ENCODE measurements around the gene PXN. TPM values are rescaled to one million over a fixed set of nuclear protein-coding genes. Genes with fewer than 3 reads are reported as not detected.

Gene PXN
- total and polyA plus RNA-seq, 2 of the 13 experiments (the other 11 are each of a cell fraction or from before 2014, with no cell fraction given), result 13.6 to 14.2 TPM

- peak; percentile 12; the same call in 1 of the 2 replicates for TF ChIP-seq ZNF770 (CRISPR knock-in tag; IDR thresholded peaks at IDR 0.05)
- TF ChIP-seq, protein P1, sequence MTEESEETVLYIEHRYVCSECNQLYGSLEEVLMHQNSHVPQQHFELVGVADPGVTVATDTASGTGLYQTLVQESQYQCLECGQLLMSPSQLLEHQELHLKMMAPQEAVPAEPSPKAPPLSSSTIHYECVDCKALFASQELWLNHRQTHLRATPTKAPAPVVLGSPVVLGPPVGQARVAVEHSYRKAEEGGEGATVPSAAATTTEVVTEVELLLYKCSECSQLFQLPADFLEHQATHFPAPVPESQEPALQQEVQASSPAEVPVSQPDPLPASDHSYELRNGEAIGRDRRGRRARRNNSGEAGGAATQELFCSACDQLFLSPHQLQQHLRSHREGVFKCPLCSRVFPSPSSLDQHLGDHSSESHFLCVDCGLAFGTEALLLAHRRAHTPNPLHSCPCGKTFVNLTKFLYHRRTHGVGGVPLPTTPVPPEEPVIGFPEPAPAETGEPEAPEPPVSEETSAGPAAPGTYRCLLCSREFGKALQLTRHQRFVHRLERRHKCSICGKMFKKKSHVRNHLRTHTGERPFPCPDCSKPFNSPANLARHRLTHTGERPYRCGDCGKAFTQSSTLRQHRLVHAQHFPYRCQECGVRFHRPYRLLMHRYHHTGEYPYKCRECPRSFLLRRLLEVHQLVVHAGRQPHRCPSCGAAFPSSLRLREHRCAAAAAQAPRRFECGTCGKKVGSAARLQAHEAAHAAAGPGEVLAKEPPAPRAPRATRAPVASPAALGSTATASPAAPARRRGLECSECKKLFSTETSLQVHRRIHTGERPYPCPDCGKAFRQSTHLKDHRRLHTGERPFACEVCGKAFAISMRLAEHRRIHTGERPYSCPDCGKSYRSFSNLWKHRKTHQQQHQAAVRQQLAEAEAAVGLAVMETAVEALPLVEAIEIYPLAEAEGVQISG (CRISPR knock-in tag; IDR thresholded peaks at IDR 0.05), result 0 out of 2 replicates have a peak, but pooled peaks have one; percentile 24
- TF ChIP-seq EP300 (IDR thresholded peaks at IDR 0.05; ENCODE audit: low read depth in 2 of 2, low read length in 2 of 2), result no peak
- TF ChIP-seq EP300 (CRISPR knock-in tag; IDR thresholded peaks at IDR 0.05; ENCODE audit: borderline replicate concordance), result no peak
- peak; percentile 44; the same call in 1 of the 2 replicates for TF ChIP-seq UBTF (CRISPR knock-in tag; IDR thresholded peaks at IDR 0.05)
- no peak for TF ChIP-seq ZNF3 (CRISPR knock-in tag; IDR thresholded peaks at IDR 0.05)
- no peak for TF ChIP-seq ATRX (CRISPR knock-in tag; IDR thresholded peaks at IDR 0.05; ENCODE audit: borderline replicate concordance)
- TF ChIP-seq MAX (IDR thresholded peaks at IDR 0.05), result peak; percentile 7; the same call in 1 of the 2 replicates
- no peak for TF ChIP-seq GTF2F1 (IDR thresholded peaks at IDR 0.05; ENCODE audit: low read length)
- TF ChIP-seq ZNF263 (CRISPR knock-in tag; IDR thresholded peaks at IDR 0.05), result peak; percentile 98
- no peak for TF ChIP-seq NFKBIZ (CRISPR knock-in tag; IDR thresholded peaks at IDR 0.05)
- 0 out of 2 replicates have a peak, but pooled peaks have one; percentile 27 for TF ChIP-seq PCBP1 (IDR thresholded peaks at IDR 0.05; ENCODE audit: borderline replicate concordance, low read depth, low read length)
- no peak for TF ChIP-seq ZNF451 (CRISPR knock-in tag; IDR thresholded peaks at IDR 0.05)
- TF ChIP-seq HNRNPL (IDR thresholded peaks at IDR 0.05; ENCODE audit: low read depth, low read length), result 0 out of 2 replicates have a peak, but pooled peaks have one; percentile 68
- TF ChIP-seq CCDC6 (CRISPR knock-in tag; IDR thresholded peaks at IDR 0.05), result no peak
- TF ChIP-seq ZNF687 (CRISPR knock-in tag; IDR thresholded peaks at IDR 0.05), result peak; percentile 58
- no peak for TF ChIP-seq SALL2 (CRISPR knock-in tag; IDR thresholded peaks at IDR 0.05)
- no peak for TF ChIP-seq HNF4A (CRISPR knock-in tag; IDR thresholded peaks at IDR 0.05)
Measured at GRCh38 chr12:120220838-120221575, 44.5 kb downstream of the PXN start (continued).

Data from HepG2 (cell line).